UCSD-AML1 (cell line): ENCODE results near the gene C21orf58.
A peak's percentile ranks its signal among the peaks of the same experiment; 100 is the strongest.

Experiments
- DNase-seq: peaks from one replicate; lab custom pipeline; 2025; ENCODE audit not compliant: unreplicated experiment; lab: John Stamatoyannopoulos, UW

Gene C21orf58

DNA sequence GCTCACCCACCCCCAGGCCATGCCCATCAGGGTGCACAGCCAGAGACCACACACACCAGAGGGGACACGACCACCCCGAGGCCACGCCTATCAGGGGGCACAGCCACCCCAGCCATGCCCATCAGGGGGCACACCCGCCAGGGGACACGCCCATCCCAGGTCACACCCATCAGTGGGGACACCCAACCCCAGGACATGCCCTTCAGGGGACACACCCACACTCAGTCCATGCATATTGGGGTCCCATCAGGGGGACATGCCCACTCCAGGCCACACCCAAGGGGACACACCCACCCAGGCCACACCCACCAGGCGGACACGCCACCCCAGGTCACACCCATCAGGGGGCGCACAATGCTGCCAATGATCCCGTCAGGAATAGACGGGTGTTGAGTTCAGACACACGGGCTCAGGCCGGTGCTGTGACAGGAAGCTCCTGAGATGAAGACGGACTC is 59.0 kb downstream of the C21orf58 start:
- no peak for DNase-seq

DNA sequence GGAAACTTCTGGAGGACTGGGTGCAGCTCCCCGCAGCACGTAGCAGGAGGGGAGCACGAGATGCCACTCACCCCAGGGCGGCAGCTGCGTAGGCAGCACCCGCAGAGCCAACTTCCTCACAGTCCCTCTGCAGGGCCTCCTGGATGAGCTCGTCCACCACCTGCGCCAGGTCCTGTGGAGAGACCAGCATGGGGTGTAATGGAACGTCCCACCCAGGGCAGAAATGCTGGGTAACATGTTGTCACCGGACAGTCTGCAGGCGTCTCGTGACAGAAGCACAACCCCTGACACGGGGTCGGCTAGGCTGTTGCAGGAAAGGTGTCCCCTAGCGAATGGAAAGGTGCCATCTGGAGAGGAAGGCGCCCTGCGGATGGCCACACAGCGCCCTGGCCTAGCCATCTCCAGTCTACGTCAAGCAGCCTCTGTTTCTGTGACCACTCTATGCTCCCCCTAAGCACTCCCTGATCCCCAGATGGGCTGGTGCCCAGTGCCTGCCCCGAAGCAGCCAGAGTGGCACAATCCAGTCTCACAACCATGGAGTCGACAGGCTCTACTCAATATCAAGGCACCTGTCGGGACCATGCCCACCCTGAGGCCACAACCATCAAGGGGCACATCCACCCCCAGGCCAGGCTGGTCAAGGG is 59.5 kb downstream of the C21orf58 start:
- DNase-seq, result no peak

DNA sequence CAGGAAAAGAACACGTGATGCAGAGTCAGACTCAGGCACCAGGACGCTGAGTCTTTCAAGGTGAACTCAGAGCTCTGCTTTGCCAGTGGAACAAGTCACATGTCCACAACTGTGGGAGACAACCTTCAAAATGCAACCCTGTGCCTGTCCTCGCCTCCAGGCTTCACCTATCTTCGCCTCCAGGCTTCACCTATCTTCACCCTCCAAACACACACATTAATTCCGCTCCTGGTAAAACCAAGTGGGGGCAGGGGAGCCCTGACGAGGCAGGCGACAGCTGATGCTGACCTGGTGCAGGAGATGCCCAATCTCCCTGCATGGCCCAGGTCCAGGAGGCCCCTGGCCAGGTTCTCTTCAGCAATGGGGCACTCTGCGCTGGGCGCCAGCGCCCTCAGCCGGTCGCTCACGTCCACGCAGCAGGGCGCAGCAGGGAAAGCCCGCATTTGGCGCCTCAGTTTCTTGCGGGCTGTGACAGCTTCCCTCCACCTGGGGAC is 67.1 kb downstream of the C21orf58 start:
- no peak for DNase-seq

DNA sequence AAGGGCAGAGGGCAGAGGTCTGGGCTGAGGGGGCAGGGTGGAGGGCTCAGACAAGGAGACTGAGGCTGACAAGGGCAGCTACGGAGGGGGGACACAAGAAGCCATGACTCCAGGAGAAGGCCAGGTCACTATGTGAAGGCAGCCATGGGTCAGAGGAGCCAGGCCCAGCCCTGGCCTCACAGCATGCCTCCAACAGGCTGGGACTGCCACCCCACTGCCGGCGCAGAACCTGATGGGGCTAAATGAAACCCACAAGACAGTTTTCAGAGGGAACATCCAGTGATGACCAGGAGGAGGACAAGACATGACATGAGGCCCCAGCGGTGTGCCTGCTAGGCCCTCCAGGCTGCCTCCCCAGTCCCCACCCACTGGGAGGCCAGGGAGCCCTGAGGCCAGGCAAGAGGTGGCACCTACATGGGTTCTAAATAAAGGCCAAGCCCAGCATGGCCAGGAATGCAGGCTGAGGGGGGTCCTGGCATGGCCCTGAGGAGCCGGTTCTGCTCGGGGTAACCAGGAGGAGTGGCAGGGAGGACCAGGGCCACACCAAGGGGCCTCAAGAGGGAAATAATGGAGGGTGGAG is 67.8 kb downstream of the C21orf58 start:
- DNase-seq, result no peak

DNA sequence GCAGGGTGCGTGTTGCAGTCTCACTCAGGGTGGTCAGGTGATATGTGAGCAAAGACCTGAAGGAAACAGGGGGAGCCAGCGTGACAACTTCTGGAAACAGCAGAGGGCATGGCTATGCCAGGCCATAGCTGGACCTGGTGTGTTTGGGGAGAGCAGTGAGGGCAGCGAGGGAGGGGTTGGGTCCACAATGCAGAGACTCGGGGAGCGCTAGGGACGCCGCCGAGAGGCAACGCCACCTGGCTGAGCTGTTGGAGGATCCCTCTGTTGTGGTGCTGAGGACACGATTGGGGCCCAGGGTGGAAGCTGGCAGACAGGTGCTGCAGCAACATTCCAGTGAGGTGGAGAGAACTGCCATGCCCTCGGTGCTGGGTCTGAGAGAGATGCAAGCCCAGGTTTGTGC is 68.5 kb downstream of the C21orf58 start:
- no peak for DNase-seq

DNA sequence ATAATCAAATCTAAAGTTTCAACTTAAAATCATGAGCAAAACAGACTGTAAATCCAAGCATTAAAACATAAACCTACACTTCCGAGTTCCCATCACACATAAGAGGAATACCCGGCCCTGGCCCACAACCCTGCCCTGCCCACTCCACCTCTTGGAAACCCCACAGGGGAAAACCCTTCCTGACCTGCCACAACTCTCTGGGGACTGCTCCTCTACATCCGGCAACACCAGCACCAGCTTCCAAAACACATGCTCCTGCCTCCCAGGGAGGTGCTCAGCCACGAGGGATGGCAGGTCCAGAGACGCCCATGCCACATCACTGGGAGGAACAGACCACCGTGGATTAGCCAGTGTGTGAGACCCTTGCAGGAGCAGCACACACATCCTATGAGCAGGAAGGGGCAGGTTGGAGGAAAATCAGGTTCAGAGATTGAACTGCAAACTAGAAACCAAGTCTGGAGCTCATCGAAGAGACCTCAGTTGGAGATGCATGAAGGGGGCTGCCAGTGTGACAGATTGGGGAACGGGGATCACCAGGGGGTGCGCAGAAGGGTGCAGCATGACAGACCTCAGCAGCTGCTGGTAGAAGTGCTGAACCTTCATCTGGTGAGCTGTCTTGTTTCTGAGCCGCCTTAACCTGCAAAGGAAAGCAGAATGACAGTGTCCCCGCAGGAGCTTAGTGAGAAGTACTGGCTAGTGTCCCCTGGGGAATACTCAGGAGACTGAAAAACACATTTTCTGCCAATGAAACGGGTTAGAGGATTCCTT is 69.3 kb downstream of the C21orf58 start:
- DNase-seq, result peak; percentile 47

DNA sequence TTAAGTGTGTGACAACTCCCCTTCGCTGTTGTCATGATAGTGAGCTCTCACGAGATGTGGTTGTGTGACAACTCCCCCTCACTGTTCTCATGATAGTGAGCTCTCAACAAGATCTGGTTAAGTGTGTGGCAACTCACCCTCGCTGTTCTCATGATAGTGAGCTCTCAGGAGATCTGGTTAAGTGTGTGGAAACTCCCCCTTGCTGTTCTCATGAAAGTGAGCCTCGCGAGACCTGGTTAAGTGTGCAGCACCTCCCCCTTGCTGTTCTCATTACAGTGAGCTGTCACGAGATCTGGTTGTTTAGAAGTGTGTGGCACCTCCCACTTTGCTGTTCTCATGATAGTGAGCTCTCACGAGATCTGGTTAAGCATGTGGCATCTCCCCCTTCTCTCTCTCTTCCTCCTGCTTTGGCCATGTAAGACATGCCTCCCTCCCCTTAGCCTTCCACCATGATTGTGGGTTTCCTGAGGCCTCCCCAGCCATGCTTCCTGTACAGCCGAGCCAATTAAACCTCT is 70.0 kb downstream of the C21orf58 start:
- peak; percentile 55 for DNase-seq

DNA sequence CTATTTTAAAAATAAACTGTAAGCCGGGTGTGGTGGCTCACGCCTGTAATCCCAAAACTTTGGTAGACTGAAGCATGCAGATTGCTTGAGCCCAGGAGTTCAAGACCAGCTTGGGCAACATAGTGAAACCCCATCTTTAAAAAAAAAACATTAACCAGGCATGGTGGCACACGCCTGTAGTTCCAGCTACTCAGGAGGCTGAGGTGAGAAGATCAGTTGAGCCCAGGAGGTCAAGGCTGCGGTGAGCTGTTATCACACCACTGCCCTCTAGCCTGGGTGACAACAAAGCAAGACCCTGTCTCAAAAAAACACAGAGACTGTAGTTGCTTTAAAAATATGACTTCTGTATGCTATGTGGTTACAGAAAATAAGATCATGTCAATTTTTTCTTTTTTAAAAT is 70.8 kb downstream of the C21orf58 start:
- DNase-seq, result no peak
